22Rv1 (cell line): Measurements from ENCODE around the gene AXL.
"Not testable (repeated sequence)": the region's sequence is repeated elsewhere in the genome, so short reads cannot be mapped to it uniquely, and the experiment has no call there.

Experiments
- H3K27ac ChIP-seq: fragments of 450-650 bp; 2 replicates; pipeline ENCODE4 v1.5.1; 2017
- CTCF ChIP-seq: fragments of 450-650 bp; IDR thresholded peaks from 2 replicates; pipeline ENCODE4 v1.5.1; 2017; ENCODE audit warnings: mild to moderate bottlenecking
- ZFX ChIP-seq: fragments of 450-650 bp; IDR thresholded peaks from 2 replicates; pipeline ENCODE4 v1.6.1; 2017; ENCODE audit warnings: antibody characterized with exemption, borderline replicate concordance

AXL gene

GRCh38 chr19:41273076-41273475, 54.1 kb downstream of the AXL start:
- no peak for TF ChIP-seq CTCF
- TF ChIP-seq ZFX = no peak
- H3K27ac ChIP-seq = no peak overlapping the region

GRCh38 chr19:41274802-41275201, 55.8 kb downstream of the AXL start:
- TF ChIP-seq ZFX (no peak), CTCF (no peak)
- H3K27ac ChIP-seq = no peak overlapping the region

- TF ChIP-seq ZFX = no peak
- TF ChIP-seq CTCF = no peak
- H3K27ac ChIP-seq = no peak overlapping the region
These were observed 57.2 kb downstream of the AXL start for GRCh38 chr19:41276231-41276630.

- no peak overlapping the region for H3K27ac ChIP-seq
- TF ChIP-seq CTCF = no peak
- no peak for TF ChIP-seq ZFX
These were observed 59.5 kb downstream of the AXL start for GRCh38 chr19:41278478-41278877.

- TF ChIP-seq ZFX (no peak), CTCF (no peak)
- no peak overlapping the region for H3K27ac ChIP-seq
These were observed 69.9 kb downstream of the AXL start for GRCh38 chr19:41288673-41289530.

GRCh38 chr19:41289814-41290213, 70.8 kb downstream of the AXL start:
- not testable (repeated sequence) for H3K27ac ChIP-seq

GRCh38 chr19:41294393-41294792, 75.4 kb downstream of the AXL start:
- TF ChIP-seq ZFX = no peak
- no peak overlapping the region for H3K27ac ChIP-seq

GRCh38 chr19:41295499-41295898, 76.5 kb downstream of the AXL start:
- H3K27ac ChIP-seq = no peak overlapping the region
- TF ChIP-seq ZFX = no peak
- no peak for TF ChIP-seq CTCF
